ENCODE measurements around the gene TBC1D22A.

The TBC1D22A gene

GRCh38 chr22:46876357-46876934 lies 114.0 kb downstream of the TBC1D22A start:
- Histone ChIP-seq H3K9me3 (ENCODE audit: insufficient read depth, low read depth, low read length) (no peaks in the 10 kb centered on the region), H3K36me3 (ENCODE audit: insufficient read depth, low read depth, low read length) (no peaks in the 10 kb centered on the region), H3K4me1 (ENCODE audit: insufficient read depth, low read length) (peaks cover 7% of the 10 kb centered on the region), H3K27me3 (ENCODE audit: insufficient read depth, low read length) (no peaks in the 10 kb centered on the region), H3K4me3 (ENCODE audit: low read length) (no peak overlapping the region), H3K9ac (ENCODE audit: low read depth, low read length) (no peak overlapping the region), H3K27ac (ENCODE audit: low read length) (no peak overlapping the region)

- Histone ChIP-seq H3K9me3 (ENCODE audit: insufficient read depth, low read depth, low read length) (no peaks in the 10 kb centered on the region), H3K4me1 (ENCODE audit: insufficient read depth, low read length) (no peaks in the 10 kb centered on the region), H3K27ac (ENCODE audit: low read length) (no peak overlapping the region), H3K4me3 (ENCODE audit: low read length) (no peak overlapping the region), H3K36me3 (ENCODE audit: insufficient read depth, low read depth, low read length) (no peaks in the 10 kb centered on the region), H3K9ac (ENCODE audit: low read depth, low read length) (no peak overlapping the region), H3K27me3 (ENCODE audit: insufficient read depth, low read length) (no peaks in the 10 kb centered on the region)
Measured at GRCh38 chr22:46878191-46878948, 115.9 kb downstream of the TBC1D22A start.

GRCh38 chr22:46879083-46879482 lies 116.6 kb downstream of the TBC1D22A start:
- no peaks in the 10 kb centered on the region for H3K27me3 ChIP-seq (ENCODE audit: insufficient read depth, low read length)
- no peaks in the 10 kb centered on the region for H3K4me1 ChIP-seq (ENCODE audit: insufficient read depth, low read length)
- no peak overlapping the region for H3K9ac ChIP-seq (ENCODE audit: low read depth, low read length)
- no peaks in the 10 kb centered on the region for H3K36me3 ChIP-seq (ENCODE audit: insufficient read depth, low read depth, low read length)
- H3K27ac ChIP-seq (ENCODE audit: low read length): no peak overlapping the region
- H3K9me3 ChIP-seq (ENCODE audit: insufficient read depth, low read depth, low read length): no peaks in the 10 kb centered on the region
- H3K4me3 ChIP-seq (ENCODE audit: low read length): no peak overlapping the region

GRCh38 chr22:46881373-46882118 lies 119.1 kb downstream of the TBC1D22A start:
- Histone ChIP-seq H3K27me3 (ENCODE audit: insufficient read depth, low read length) (no peaks in the 10 kb centered on the region), H3K9me3 (ENCODE audit: insufficient read depth, low read depth, low read length) (no peaks in the 10 kb centered on the region)

GRCh38 chr22:46883092-46883910 lies 120.9 kb downstream of the TBC1D22A start:
- H3K4me1 ChIP-seq (ENCODE audit: insufficient read depth, low read length): no peaks in the 10 kb centered on the region
- H3K27me3 ChIP-seq (ENCODE audit: insufficient read depth, low read length): no peaks in the 10 kb centered on the region
- no peaks in the 10 kb centered on the region for H3K36me3 ChIP-seq (ENCODE audit: insufficient read depth, low read depth, low read length)
- peak overlapping the region; percentile 34 for H3K27ac ChIP-seq (ENCODE audit: low read length)
- H3K4me3 ChIP-seq (ENCODE audit: low read length): no peak overlapping the region
- no peak overlapping the region for H3K9ac ChIP-seq (ENCODE audit: low read depth, low read length)
- H3K9me3 ChIP-seq (ENCODE audit: insufficient read depth, low read depth, low read length): no peaks in the 10 kb centered on the region

More at GRCh38 chr22:46881373-46882118, 119.1 kb downstream of the TBC1D22A start:
- no peaks in the 10 kb centered on the region for H3K36me3 ChIP-seq (ENCODE audit: insufficient read depth, low read depth, low read length)
- H3K9ac ChIP-seq (ENCODE audit: low read depth, low read length): no peak overlapping the region
- no peak overlapping the region for H3K27ac ChIP-seq (ENCODE audit: low read length)
- H3K4me3 ChIP-seq (ENCODE audit: low read length): no peak overlapping the region
- no peaks in the 10 kb centered on the region for H3K4me1 ChIP-seq (ENCODE audit: insufficient read depth, low read length)

GRCh38 chr22:46884365-46884764 lies 121.9 kb downstream of the TBC1D22A start:
- no peaks in the 10 kb centered on the region for H3K27me3 ChIP-seq (ENCODE audit: insufficient read depth, low read length)
- H3K27ac ChIP-seq (ENCODE audit: low read length): peak overlapping the region; percentile 34
- no peaks in the 10 kb centered on the region for H3K4me1 ChIP-seq (ENCODE audit: insufficient read depth, low read length)

GRCh38 chr22:46887978-46888377 lies 125.5 kb downstream of the TBC1D22A start:
- Histone ChIP-seq H3K4me3 (ENCODE audit: low read length) (no peak overlapping the region), H3K9me3 (ENCODE audit: insufficient read depth, low read depth, low read length) (no peaks in the 10 kb centered on the region), H3K9ac (ENCODE audit: low read depth, low read length) (no peak overlapping the region), H3K36me3 (ENCODE audit: insufficient read depth, low read depth, low read length) (peaks cover 8% of the 10 kb centered on the region; the same call in 1 of the 2 replicates), H3K27me3 (ENCODE audit: insufficient read depth, low read length) (no peaks in the 10 kb centered on the region), H3K27ac (ENCODE audit: low read length) (no peak overlapping the region), H3K4me1 (ENCODE audit: insufficient read depth, low read length) (no peaks in the 10 kb centered on the region)

More at GRCh38 chr22:46884365-46884764, 121.9 kb downstream of the TBC1D22A start:
- no peaks in the 10 kb centered on the region for H3K9me3 ChIP-seq (ENCODE audit: insufficient read depth, low read depth, low read length)
- no peak overlapping the region for H3K9ac ChIP-seq (ENCODE audit: low read depth, low read length)
- no peaks in the 10 kb centered on the region for H3K36me3 ChIP-seq (ENCODE audit: insufficient read depth, low read depth, low read length)
- no peak overlapping the region for H3K4me3 ChIP-seq (ENCODE audit: low read length)

GRCh38 chr22:46890819-46891218 lies 128.4 kb downstream of the TBC1D22A start:
- Histone ChIP-seq H3K9ac (ENCODE audit: low read depth, low read length) (no peak overlapping the region; the same call in 1 of the 2 replicates), H3K4me3 (ENCODE audit: low read length) (no peak overlapping the region), H3K27me3 (ENCODE audit: insufficient read depth, low read length) (no peaks in the 10 kb centered on the region), H3K27ac (ENCODE audit: low read length) (no peak overlapping the region), H3K9me3 (ENCODE audit: insufficient read depth, low read depth, low read length) (no peaks in the 10 kb centered on the region), H3K4me1 (ENCODE audit: insufficient read depth, low read length) (no peaks in the 10 kb centered on the region), H3K36me3 (ENCODE audit: insufficient read depth, low read depth, low read length) (peaks cover 16% of the 10 kb centered on the region; the same call in 1 of the 2 replicates)

GRCh38 chr22:46891382-46891951 lies 129.0 kb downstream of the TBC1D22A start:
- no peaks in the 10 kb centered on the region for H3K4me1 ChIP-seq (ENCODE audit: insufficient read depth, low read length)

GRCh38 chr22:46892866-46893265 lies 130.4 kb downstream of the TBC1D22A start:
- no peak overlapping the region for H3K9ac ChIP-seq (ENCODE audit: low read depth, low read length)
- H3K4me3 ChIP-seq (ENCODE audit: low read length): no peak overlapping the region
- H3K9me3 ChIP-seq (ENCODE audit: insufficient read depth, low read depth, low read length): no peaks in the 10 kb centered on the region
- H3K4me1 ChIP-seq (ENCODE audit: insufficient read depth, low read length): no peaks in the 10 kb centered on the region
- peaks cover 23% of the 10 kb centered on the region; the same call in 1 of the 2 replicates for H3K36me3 ChIP-seq (ENCODE audit: insufficient read depth, low read depth, low read length)
- H3K27ac ChIP-seq (ENCODE audit: low read length): no peak overlapping the region
- no peaks in the 10 kb centered on the region for H3K27me3 ChIP-seq (ENCODE audit: insufficient read depth, low read length)

More at GRCh38 chr22:46891382-46891951, 129.0 kb downstream of the TBC1D22A start:
- no peak overlapping the region for H3K27ac ChIP-seq (ENCODE audit: low read length)
- peaks cover 23% of the 10 kb centered on the region; the same call in 1 of the 2 replicates for H3K36me3 ChIP-seq (ENCODE audit: insufficient read depth, low read depth, low read length)
- no peaks in the 10 kb centered on the region for H3K27me3 ChIP-seq (ENCODE audit: insufficient read depth, low read length)
- H3K4me3 ChIP-seq (ENCODE audit: low read length): no peak overlapping the region
- no peaks in the 10 kb centered on the region for H3K9me3 ChIP-seq (ENCODE audit: insufficient read depth, low read depth, low read length)
- H3K9ac ChIP-seq (ENCODE audit: low read depth, low read length): no peak overlapping the region
